ENCODE results near the gene ENAH.
"Not testable (repeated sequence)": the region's sequence is repeated elsewhere in the genome, so short reads cannot be mapped to it uniquely, and the experiment has no call there.

Gene ENAH

DNA sequence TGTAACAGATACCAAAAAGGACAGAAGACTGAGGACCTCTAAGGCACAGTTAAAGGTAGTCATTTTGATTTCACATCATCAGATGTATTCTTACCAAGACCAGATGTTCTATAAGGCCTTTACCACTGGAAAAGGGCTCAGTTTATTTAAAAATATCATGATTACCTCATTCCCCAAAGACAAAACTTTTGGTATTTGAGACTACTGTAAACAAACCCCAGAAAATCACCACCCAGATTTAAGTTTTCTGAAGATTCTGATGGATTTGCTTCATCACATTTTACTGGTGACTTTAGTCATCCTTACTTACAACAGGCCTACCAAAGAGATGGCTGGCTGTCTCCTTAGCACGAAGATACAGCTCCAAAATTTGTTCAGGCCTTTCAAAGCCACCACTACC, 8.3 kb downstream of the ENAH start:
- no peak for DNase-seq

DNA sequence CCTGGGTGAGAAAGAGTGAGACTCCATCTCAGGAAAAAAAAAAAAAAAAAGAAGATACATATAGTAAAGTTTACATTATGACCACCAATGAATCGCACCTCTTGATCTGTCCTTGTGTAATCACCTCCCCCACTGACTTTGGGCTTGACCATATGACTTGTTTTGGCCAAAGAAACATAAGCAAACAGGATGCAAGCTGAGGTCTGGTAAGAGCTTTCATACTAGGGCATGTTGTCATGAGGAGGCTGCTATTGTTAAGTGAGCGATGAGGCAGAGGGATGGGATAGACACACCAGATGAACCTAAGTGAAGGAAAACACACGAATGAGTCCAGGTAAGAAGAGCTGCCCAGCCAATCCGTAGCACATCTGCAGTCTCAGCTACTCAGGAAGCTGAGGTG, 10.7 kb downstream of the ENAH start:
- no peak for DNase-seq

DNA sequence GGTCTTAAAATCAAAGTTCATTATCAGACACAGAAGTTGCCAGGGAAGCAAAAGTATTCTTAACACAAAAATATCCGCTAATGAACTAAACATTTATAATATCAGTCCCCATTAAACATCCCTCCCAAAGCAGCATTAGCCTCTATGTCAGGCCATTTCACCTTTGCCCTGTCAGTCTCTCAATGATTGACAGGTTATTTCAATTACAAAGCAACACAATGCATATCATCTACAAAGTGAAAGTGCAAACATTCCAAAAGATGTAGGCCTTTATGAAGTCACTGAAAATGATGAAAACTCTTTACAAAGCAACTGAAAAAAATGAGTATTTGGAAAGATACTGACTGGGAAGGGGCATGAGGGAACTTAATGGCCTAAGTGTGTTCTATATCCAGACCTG, 14.1 kb downstream of the ENAH start:
- DNase-seq = no peak

DNA sequence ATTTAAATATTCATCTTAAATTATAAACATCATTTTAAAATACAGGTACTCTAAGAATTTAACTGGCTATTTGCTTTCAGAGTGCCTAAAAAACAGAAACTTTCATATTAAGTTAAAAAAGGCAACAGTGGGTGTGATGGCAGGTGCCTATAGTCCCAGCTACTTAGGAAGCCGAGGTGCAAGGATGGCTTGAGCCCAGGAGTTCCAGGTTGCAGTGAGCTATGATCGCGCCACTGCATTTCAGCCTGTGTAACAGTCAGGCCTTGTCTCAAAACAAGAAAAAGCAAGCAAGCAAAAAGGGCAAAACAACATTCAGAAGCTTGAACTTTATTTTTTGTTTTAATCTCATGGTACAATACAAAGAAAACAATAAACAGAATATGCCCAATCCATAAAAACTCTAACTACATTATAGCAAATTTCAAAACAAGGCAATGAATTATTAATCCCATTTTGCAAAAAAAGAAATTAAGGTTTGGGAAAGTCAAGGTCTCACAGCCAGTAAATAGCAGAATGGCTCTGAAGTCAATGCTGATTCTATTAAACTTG, 15.2 kb downstream of the ENAH start:
- no peak for DNase-seq

DNA sequence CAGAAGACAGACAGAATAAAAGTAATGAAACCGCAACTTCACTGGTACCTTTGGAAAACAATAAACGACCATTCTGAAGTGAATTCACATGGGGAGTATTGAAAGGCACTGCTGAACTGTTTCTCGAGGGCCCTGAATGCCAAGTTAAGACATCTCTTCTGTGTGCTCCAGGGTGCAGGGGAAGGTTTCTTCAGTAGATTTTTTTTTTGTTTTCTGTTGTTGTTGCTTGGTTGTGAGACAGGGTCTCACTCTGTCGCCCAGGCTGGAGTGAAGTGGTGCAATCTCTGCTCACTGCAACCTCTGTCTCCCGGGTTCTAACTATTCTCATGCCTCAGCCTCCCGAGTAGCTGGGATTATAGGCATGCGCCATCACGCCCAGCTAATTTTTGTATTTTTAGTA, 15.9 kb downstream of the ENAH start:
- not testable (repeated sequence) for DNase-seq

DNA sequence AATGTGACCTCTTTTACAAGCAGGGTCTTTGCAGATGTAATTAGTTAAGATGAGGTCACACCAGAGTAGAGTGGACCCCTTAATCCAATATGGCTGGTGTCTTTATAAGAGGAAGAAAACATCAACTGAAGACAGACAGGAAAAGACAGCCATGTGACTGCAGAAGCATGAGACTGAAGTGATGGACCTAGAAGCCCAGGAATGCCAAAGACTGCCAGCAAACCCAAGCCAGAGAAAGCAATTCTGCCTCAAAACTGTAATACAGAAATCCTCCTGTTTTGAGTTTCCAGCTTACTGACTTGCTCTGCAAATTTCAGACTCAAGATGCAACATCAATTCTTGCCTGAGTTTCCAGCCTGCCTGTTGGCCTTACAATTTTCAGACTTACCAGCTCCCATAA, 17.3 kb downstream of the ENAH start:
- no peak for DNase-seq

DNA sequence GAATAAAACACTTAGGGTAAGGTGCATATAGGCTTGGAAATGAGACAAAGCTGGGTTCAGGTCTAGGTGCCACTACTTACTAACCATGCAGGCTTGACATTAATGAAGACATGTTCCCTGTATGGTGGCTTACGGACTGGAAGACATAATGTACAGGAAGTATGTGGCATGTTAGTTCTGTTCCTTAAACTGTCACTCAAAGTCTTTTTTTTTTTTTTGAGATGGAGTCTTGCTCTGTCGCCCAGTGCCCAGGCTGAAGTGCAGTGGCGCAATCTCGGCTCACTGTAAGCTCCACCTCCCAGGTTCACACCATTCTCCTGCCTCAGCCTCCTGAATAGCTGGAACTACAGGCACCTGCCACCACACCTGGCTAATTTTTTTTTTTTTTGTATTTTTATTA, 20.1 kb downstream of the ENAH start:
- DNase-seq = not testable (repeated sequence)

DNA sequence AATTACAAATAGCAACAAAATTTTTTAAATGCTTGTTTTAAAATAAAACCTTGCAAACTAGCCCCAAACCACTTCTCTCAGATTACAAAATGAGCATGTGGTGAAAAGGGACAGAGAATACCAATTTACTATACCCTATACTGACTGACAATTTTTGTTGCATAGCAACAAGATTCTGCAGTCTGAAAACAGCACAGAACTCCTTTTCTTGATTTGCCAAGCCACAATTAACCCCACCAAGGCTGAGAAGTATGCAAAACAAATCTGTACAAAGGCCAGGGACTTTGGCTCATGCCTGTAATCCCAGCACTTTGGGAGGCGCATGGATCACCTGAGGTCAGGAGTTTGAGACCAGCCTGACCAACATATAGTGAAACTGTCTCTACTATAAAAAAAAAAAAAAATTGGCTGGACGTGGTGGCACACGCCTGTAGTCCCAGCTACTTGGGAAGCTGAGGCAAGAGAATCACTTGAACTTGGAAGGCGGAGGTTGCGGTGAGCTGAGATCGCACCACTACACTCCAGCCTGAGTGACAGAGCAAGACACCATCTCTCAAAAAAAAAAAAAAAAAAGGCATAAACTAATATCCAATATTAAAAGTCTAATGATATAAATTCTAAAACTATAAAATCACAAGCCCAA, 21.8 kb downstream of the ENAH start:
- DNase-seq = no peak

DNA sequence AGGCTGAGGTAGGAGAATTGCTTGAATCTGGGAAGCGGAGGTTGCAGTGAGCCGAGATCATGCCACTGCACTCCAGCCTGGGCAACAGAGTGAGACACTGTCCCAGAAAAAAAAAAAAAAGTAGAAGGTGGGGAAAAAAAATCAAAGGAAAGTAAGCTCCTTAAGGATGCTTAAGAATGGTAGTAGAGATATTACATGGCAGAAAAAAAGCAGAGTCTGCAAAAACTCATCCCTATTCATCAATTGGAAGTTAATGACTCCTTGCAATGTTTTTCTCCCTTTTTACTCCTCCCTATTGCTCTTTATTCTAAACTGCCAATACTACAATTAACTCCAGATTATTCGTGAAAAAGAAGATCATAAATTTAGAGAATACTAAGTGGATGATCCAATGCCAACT, 23.4 kb downstream of the ENAH start:
- DNase-seq = no peak

DNA sequence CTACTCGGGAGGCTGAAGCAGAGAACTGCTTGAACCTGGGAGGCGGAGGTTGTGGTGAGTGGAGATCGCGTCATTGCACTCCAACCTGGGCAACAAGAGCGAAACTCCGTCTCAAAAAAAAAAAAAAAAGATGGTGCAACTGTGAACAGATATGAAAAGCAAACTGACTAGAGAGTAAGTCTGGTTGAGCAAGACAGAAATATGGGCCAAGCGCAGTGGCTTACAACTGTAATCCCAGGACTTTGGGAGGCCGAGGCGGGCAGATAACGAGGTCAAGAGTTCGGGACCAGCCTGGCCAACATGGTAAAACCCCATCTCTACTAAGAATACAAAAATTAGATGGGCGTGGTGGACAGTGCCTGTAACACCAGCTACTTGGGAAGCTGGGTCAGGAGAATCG, 24.1 kb downstream of the ENAH start:
- DNase-seq = not testable (repeated sequence)

DNA sequence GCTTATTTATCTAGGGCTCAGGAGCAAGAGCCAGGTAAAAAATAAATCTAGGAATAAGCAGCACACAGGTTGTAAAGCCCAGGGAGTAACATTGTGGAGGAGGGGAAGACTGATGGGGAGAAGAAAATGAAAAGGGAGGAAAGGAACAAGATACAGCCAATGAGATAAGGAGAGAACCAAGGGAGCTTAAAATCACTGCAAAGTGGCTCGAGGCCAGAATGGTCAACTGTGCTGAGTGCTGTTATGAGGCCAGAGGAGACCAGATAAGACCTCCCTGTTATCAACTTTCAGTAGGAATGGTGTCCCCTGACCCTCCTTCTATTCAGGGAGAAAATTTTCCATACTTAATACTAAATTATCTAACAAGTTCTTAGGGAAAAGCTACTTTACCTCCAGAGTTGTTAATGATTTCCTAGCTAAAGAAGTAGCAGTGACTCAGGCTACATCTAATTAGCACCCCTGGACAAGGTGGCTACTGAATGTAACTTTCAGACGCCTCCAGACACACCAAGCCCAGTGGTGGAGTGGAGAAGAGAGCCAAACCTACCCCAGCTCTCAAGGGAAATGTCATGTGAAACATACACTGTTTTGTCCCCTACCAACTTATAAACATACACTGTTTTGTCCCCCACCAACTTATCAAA, 25.5 kb downstream of the ENAH start:
- no peak for DNase-seq

DNA sequence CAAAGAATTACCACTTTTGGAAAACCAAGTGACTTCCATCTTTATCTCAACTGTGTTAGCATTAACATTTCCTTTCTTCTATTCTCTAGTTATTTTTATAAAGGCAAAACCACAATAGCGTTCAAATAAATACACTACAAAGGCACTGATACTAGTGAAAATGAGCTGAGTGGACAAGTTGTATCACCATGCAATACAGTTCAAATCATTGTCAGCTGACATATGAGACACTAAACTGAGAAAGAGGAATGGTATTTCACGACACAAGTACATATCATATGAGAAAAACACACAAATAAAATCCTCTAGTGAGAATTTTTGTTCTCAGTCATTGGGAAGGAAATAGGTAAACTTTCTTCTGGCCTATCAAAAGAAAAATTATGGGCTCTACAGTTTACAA, 26.2 kb downstream of the ENAH start:
- DNase-seq = no peak

DNA sequence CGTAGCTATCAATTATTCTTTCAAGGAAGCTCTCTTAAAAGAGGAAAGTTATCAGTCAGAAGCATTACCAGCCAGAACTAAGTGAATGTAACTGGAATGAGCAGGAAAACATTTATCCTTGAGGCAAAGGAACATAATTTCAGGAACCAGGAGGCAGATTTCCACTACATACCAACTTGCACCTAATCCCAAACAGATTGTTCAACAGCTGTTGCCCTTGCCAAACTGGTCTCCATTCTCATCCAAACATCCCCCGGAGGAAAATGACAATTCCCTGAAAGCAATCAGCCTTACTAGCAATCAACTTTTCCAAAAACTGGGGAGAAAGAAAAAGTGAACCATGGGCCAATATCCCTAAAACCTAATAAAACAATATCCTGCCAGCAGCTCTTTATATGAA, 35.0 kb downstream of the ENAH start:
- no peak for DNase-seq

DNA sequence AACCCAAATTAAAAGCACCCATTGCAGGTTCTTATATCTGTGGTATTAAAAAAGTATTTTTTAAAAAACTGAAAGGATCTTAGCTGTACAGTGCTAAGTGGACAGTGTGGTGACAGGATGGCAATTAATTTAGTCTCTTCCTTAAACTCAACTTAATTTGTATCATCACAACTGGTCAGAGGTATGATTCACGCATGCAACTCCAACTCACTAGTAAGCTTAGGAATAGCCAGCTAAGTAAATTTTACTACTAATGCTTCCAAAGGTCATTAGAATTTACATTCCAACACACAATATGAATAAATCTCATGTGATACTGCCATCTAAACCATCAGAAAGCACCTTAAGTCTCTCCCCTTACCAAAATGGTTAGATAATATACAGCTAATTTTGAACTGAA, 35.4 kb downstream of the ENAH start:
- DNase-seq = no peak

DNA sequence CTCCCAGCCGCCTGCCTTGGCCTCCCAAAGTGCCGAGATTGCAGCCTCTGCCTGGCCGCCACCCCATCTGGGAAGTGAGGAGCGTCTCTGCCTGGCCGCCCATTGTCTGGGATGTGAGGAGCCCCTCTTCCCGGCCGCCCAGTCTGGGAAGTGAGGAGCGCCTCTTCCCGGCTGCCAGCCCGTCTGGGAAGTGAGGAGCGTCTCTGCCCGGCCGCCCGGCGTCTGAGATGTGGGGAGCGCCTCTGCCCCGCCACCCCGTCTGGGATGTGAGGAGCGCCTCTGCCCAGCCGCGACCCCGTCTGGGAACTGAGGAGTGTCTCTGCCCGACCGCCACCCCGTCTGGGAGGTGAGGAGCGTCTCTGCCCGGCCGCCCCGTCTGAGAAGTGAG, 37.5 kb downstream of the ENAH start:
- not testable (repeated sequence) for DNase-seq

DNA sequence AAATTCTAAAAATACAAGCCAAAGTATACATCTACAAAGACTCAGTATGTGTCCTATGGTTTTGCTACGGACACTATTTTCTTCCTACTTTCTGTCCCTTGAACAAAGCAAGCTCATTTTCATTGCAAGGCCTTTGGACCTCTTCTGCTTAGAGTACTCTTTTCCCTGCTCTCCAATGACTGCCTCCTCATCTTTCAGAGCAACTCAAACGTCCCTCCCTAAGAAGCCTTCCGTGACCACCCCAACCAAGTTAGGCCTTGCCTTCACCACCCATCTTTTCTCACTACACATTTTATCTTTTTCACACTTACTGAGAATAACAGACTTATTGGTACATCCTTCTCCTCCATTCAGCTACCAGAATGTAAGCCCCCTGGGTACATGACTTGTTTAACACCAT, 39.9 kb downstream of the ENAH start:
- no peak for DNase-seq

DNA sequence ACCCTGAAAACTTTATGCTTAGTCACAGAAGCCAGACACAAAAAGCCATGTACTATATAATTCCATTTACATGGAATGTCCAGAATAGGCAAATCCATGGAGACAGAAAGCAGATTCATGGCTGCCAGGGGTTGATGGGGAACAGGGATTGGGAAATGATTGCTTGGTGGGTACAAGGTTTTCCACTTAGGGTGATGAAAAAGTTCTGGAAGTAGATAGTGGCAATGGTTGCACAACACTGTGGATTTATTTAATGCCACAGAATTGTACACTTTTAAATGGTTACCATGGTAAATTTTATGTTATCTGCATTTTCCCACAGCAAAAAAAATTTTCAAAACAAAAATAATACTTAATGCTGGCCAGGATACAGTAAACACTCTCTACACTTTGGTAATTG, 40.6 kb downstream of the ENAH start:
- no peak for DNase-seq

DNA sequence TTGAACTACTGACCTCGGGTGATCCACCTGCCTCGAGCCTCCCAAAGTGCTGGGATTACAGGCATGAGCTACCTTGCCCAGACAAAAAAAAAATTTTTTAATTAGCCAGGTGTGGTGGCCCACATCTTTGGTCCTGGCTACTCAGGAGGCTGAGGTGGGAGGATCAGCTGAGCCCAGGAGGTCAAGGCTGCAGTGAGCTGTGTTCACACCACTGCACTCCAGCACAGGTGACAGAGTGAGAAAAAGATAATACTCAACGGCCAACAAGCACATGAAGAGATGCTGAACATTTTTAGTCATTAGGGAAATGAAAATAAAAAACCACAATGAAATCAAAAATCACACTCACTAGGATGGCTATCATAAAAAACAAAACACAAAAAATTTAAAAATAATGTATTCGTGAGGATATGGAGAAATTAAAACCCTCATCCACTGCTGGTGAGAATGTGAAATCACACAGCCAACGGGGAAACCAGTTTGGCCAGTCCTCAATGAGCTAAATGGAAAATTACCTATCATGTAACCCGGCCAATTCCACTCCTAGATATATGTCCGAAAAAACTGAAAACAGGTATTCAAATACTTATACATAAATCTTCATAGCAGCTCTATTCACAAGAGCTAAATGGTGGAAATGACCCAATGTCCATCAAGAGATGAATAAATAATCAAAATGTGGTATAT, 41.2 kb downstream of the ENAH start:
- DNase-seq = no peak

DNA sequence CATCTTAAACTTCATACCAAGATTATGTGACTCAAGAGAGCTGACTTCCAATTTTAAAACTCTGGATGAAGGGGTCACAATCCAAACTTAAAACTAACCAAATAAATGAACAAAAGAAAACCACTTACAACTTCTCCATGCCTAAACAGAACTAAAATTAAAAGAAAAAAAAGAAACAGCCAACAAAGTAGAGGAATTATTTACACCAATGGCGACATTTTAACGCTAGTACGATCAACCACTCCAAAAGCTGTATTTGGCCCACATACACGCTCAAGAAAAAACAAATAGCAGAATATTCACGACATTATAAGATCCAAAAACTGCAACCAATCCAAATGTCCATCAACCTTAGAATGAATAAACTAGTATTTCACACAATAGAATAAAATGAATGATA, 42.4 kb downstream of the ENAH start:
- no peak for DNase-seq

DNA sequence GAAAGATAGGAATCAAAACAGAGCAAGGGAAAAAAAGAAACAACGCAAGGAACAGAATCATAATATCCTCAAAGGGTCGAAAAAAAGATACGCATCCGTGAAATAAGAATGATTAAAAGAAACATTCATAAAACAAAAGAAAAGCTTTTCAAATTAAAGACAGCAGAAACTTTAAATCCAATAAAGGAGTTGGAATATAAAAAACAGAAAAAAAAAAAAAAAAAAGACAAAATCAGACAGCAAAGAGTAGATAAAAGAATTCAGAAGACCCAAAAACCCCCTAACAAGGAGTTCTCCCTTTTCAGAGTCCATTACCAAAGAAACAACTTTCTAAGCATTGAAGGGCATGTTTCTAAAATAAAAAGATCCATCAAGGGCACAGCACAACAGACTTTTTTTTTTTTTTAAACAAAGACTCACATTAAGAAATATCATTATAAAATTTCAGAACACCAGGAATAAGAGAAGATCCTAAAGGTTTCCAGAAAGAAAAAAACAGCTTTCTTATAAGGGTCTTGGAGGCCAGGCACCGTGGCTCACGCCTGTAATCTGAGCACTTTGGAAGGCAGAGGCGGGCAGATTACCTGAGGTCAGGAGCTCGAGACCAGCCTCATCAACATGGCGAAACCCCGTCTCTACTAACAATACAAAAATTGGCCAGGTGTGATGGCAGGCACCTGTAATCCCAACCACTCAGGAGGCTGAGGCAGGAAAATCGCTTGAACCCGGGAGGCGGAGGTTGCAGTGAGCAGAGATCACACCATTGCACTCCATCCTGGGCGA, 44.7 kb downstream of the ENAH start:
- DNase-seq = no peak

DNA sequence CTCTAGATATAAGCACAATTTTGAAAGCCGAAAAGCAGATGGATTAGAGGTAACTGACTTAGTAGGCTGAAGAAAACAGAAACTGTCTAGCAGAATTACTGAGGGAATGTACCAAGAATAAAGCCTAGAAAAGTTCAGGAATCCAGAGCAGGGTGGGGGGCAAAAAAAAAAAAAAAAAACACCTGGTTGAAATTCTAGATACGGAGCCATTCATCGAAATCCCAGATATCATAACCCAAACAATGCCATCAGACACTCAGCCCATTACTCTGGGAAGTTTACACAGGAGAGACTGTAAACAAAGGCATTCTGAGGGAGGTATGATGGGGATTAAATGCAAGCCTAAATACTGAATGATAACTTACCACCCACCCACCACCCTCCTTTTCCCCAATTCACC, 45.6 kb downstream of the ENAH start:
- DNase-seq = peak; percentile 4

DNA sequence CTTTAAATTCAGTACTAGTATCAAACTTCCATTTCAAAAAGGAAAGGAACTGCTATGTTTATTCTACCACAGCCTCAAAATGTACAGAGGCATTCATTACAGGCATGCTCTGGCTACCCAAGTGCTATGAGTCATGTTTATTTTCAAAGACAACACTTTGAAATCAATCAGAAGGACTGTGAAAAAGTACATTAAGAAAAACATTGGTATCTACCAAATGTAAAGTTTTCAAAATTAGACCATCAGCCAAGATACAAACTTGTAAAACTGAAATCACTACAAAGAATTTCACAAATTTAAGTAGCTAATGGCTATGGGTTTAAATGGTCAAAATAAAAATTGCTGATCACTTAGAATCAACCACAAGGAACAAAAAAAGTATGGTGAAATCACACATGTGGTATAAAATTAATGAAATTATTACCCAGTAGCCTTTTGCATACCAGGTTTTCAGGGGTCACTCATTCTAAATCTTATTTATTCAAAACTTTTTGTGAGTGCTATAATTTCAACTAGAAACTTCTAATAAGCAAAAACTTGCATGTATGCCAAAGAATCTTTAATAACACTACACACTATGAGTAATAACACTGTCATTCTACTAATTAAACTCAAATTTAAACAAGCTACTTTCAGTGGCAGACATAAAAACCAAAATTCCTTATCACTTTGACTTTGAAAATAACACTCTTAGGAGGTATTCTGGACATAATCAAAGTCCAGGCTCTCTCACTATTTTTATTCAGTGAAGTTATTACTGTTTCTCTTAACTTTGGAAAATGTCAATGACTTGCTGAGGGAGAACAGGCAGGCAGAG, 49.2 kb downstream of the ENAH start:
- no peak for DNase-seq
